Endodermal cell (in vitro differentiated cells): ENCODE results near the gene NACAD. TPM values are rescaled to one million over a fixed set of nuclear protein-coding genes. Genes with fewer than 3 reads are reported as not detected.

Source experiments
- DNase-seq: peaks from one replicate; pipeline ENCODE4 v3.0.0-alpha.2; 2017
- H3K27ac ChIP-seq: 2 replicates; pipeline ENCODE4 v1.5.1; 2013; ENCODE audit warnings: mild to moderate bottlenecking, low read depth, low read length, moderate library complexity
- H3K27me3 ChIP-seq: 2 replicates; pipeline ENCODE4 v1.6.1; 2013; ENCODE audit warnings: mild to moderate bottlenecking, low read length, moderate library complexity; ENCODE audit not compliant: insufficient read depth, control insufficient read depth, poor library complexity, severe bottlenecking
- H3K36me3 ChIP-seq: 2 replicates; pipeline ENCODE4 v1.7.0; 2013; ENCODE audit warnings: mild to moderate bottlenecking, low read length, moderate library complexity; ENCODE audit not compliant: control insufficient read depth, insufficient read depth
- H3K4me1 ChIP-seq: one replicate; pipeline ENCODE4 v1.7.0; 2013; ENCODE audit warnings: low read length; ENCODE audit not compliant: control insufficient read depth, insufficient read depth
- H3K4me3 ChIP-seq: 2 replicates; pipeline ENCODE4 v1.5.1; 2013; ENCODE audit warnings: mild to moderate bottlenecking, low read length, moderate library complexity
- H3K9ac ChIP-seq: 2 replicates; pipeline ENCODE4 v1.6.1; 2013; ENCODE audit warnings: mild to moderate bottlenecking, low read length, moderate library complexity; ENCODE audit not compliant: poor library complexity, severe bottlenecking; ENCODE audit errors: extremely low read depth
- H3K9me3 ChIP-seq: 2 replicates; pipeline ENCODE4 v1.6.1; 2013; ENCODE audit warnings: mild to moderate bottlenecking, low read length, moderate library complexity; ENCODE audit not compliant: control insufficient read depth
- H3K27ac Mint-ChIP-seq: 2 replicates; pipeline ENCODE4 v1.8.0; 2020; ENCODE audit warnings: mixed read lengths
- H3K27me3 Mint-ChIP-seq: 2 replicates; pipeline ENCODE4 v1.8.0; 2021; ENCODE audit warnings: mild to moderate bottlenecking, mixed read lengths; ENCODE audit not compliant: insufficient read depth
- H3K36me3 Mint-ChIP-seq: 2 replicates; pipeline ENCODE4 v1.8.0; 2020; ENCODE audit warnings: low read depth, mixed read lengths
- H3K4me1 Mint-ChIP-seq: 2 replicates; pipeline ENCODE4 v1.8.0; 2020; ENCODE audit warnings: mixed read lengths
- H3K4me3 Mint-ChIP-seq: 2 replicates; pipeline ENCODE4 v1.8.0; 2020; ENCODE audit warnings: mild to moderate bottlenecking, moderate library complexity, mixed read lengths
- H3K9me3 Mint-ChIP-seq: 2 replicates; pipeline ENCODE4 v1.8.0; 2020; ENCODE audit warnings: mild to moderate bottlenecking, mixed read lengths
- CTCF ChIP-seq: fragments of 200-600 bp; sonication (generic); conservative IDR thresholded peaks from 2 replicates; pipeline ENCODE4 v1.5.0; 2021; ENCODE audit warnings: antibody characterized with exemption, mild to moderate bottlenecking
- WGBS, 2 experiments: methylation state at CpG; one replicate each; pipeline versions ENCODE4 v1.1.5 to v1.1.7; 2013; ENCODE audit warnings: missing lambda C conversion rate in 2 of 2, mixed read lengths in 1 of 2; ENCODE audit not compliant: insufficient coverage in 1 of 2, insufficient read length in 1 of 2; 5-methylcytosine and 5-hydroxymethylcytosine counted together
- total RNA-seq, 2 donors: library from RNA; stranded (reverse); fragmentation: NEBNext Ultra II Directional in 1 of 2; extraction: Animal tissue kit (Norgen Biotek cat#: 25700) in 1 of 2; gene quantifications; 2 replicates in 1 of 2; 3 replicates in 1 of 2; pipeline ENCODE4 v1.2.1, GENCODE V29; 2021

The NACAD gene
- total RNA-seq, 2 donors from 2014 or later, result 5.8 to 6.7 TPM

GRCh38 chr7:45119550-45119949 lies 30.8 kb upstream of the NACAD start:
- Mint-ChIP-seq H3K4me1 (peaks cover 6% of the 10 kb centered on the region), H3K36me3 (no peaks in the 10 kb centered on the region), H3K9me3 (no peaks in the 10 kb centered on the region), H3K27ac (no peak overlapping the region), H3K27me3 (peaks cover 27% of the 10 kb centered on the region), H3K4me3 (no peak overlapping the region)
- TF ChIP-seq CTCF, result no peak
- Histone ChIP-seq H3K27me3 (peaks cover 19% of the 10 kb centered on the region), H3K9ac (no peak overlapping the region), H3K4me1 (no peaks in the 10 kb centered on the region), H3K4me3 (no peak overlapping the region), H3K9me3 (no peaks in the 10 kb centered on the region), H3K27ac (no peak overlapping the region), H3K36me3 (no peaks in the 10 kb centered on the region)
- 97% methylated on average over 3 of the region's 3 CpGs; no CpG with 5 or more reads in 1 of the 2 experiments for WGBS, 2 experiments
- DNase-seq, result no peak

DNA sequence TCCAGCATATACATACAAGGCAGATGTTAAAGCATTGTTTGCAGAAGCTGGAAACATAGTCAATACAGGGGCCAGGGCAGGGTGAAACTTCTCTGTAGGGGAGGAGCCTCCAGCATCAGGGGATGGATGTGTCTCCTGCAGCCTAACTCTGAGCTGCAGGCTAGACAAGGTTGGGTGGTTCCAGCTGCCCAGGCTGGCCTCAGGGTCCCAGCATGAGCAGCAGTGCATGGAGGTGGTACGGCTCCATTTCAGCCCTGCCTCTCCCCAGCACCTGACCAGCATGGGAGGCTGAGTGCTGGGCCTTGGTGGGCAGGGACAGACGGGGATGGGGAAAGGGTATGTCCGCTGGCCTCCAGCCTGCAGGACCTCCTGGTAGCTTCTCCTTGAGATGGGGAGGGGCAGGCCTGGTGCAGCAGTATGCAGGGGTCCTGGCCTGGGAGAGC lies 30.1 kb upstream of the NACAD start:
- no peaks in the 10 kb centered on the region for H3K9me3 Mint-ChIP-seq
- H3K9me3 ChIP-seq, result no peaks in the 10 kb centered on the region
- no peaks in the 10 kb centered on the region for H3K36me3 ChIP-seq
- no peak overlapping the region for H3K9ac ChIP-seq
- no peaks in the 10 kb centered on the region for H3K4me1 ChIP-seq
- H3K27me3 ChIP-seq, result peaks cover 25% of the 10 kb centered on the region
- no peak for TF ChIP-seq CTCF
- peaks cover 34% of the 10 kb centered on the region for H3K27me3 Mint-ChIP-seq
- H3K4me1 Mint-ChIP-seq, result peaks cover 4% of the 10 kb centered on the region
- H3K27ac ChIP-seq, result no peak overlapping the region
- H3K4me3 ChIP-seq, result no peak overlapping the region
- peak; percentile 29 for DNase-seq
- WGBS, 2 experiments, result 20 to 80% methylated on average over 1 to 3 of the region's 3 CpGs
- H3K4me3 Mint-ChIP-seq, result no peak overlapping the region
- H3K27ac Mint-ChIP-seq, result no peak overlapping the region
- H3K36me3 Mint-ChIP-seq, result no peaks in the 10 kb centered on the region

- Histone ChIP-seq H3K4me1 (no peaks in the 10 kb centered on the region), H3K36me3 (no peaks in the 10 kb centered on the region), H3K9ac (no peak overlapping the region), H3K27me3 (peaks cover 29% of the 10 kb centered on the region), H3K9me3 (no peaks in the 10 kb centered on the region), H3K27ac (no peak overlapping the region), H3K4me3 (no peak overlapping the region)
- no peak overlapping the region for H3K4me3 Mint-ChIP-seq
- H3K27me3 Mint-ChIP-seq, result peaks cover 37% of the 10 kb centered on the region
- TF ChIP-seq CTCF, result no peak
- no peaks in the 10 kb centered on the region for H3K36me3 Mint-ChIP-seq
- WGBS, 2 experiments, result 90 to 94% methylated on average over 2 to 4 of the region's 4 CpGs
- no peaks in the 10 kb centered on the region for H3K4me1 Mint-ChIP-seq
- peak; percentile 29 for DNase-seq
- no peak overlapping the region for H3K27ac Mint-ChIP-seq
- H3K9me3 Mint-ChIP-seq, result no peaks in the 10 kb centered on the region
These were observed 29.5 kb upstream of the NACAD start for GRCh38 chr7:45118292-45118691.
